COLO829 (cell line): ENCODE measurements around the gene PPWD1.
"Not testable (repeated sequence)": the region's sequence is repeated elsewhere in the genome, so short reads cannot be mapped to it uniquely, and the experiment has no call there.

Experiments
- DNase-seq: peaks from one replicate; pipeline ENCODE4 v3.0.0; 2012; ENCODE audit warnings: low spot score

PPWD1 gene

GRCh38 chr5:65562731-65563701 lies at the start of gene PPWD1, which contains the start of gene CENPK:
TSS of gene PPWD1 (plus strand) at chr5:65563296. CDS start at chr5:65563311, 15 bp downstream.
TSS of gene CENPK (minus strand) at chr5:65563168. CDS start at chr5:65554907, 8,261 bp downstream.
- peak; percentile 81 for DNase-seq

GRCh38 chr5:65525726-65526125 lies 37.4 kb upstream of the PPWD1 start:
- DNase-seq, result peak; percentile 51

- no peak for DNase-seq
Measured at GRCh38 chr5:65530904-65531303, 32.2 kb upstream of the PPWD1 start.

- DNase-seq, result peak; percentile 88
Measured at GRCh38 chr5:65535529-65535987, 27.5 kb upstream of the PPWD1 start.

- DNase-seq, result no peak
Measured at GRCh38 chr5:65539827-65540226, 23.3 kb upstream of the PPWD1 start.

- no peak for DNase-seq
Measured at GRCh38 chr5:65544473-65544872, 18.6 kb upstream of the PPWD1 start.

- DNase-seq, result no peak
Measured at GRCh38 chr5:65546141-65546540, 17.0 kb upstream of the PPWD1 start.

- DNase-seq, result no peak
Measured at GRCh38 chr5:65548281-65548680, 14.8 kb upstream of the PPWD1 start.

GRCh38 chr5:65553941-65554340 lies 9.2 kb upstream of the PPWD1 start:
- DNase-seq, result no peak

- DNase-seq, result no peak
Measured at GRCh38 chr5:65555287-65555686, 7.8 kb upstream of the PPWD1 start.

- no peak for DNase-seq
Measured at GRCh38 chr5:65556181-65556580, 6.9 kb upstream of the PPWD1 start.

- DNase-seq, result no peak
Measured at GRCh38 chr5:65556718-65557117, 6.4 kb upstream of the PPWD1 start.

GRCh38 chr5:65563777-65564176 lies 681 bp downstream of the PPWD1 start:
- DNase-seq, result no peak

GRCh38 chr5:65566505-65566904 lies 3.4 kb downstream of the PPWD1 start:
- DNase-seq, result no peak

GRCh38 chr5:65570598-65571226 lies 7.6 kb downstream of the PPWD1 start:
- DNase-seq, result no peak

GRCh38 chr5:65577141-65577540 lies 14.0 kb downstream of the PPWD1 start:
- DNase-seq, result no peak

GRCh38 chr5:65588694-65589093 lies 25.6 kb downstream of the PPWD1 start:
- no peak for DNase-seq

GRCh38 chr5:65601761-65602160 lies 38.7 kb downstream of the PPWD1 start:
- DNase-seq, result not testable (repeated sequence)

GRCh38 chr5:65611524-65611923 lies 48.4 kb downstream of the PPWD1 start:
- no peak for DNase-seq

GRCh38 chr5:65612298-65612907 lies 49.3 kb downstream of the PPWD1 start:
- no peak for DNase-seq

- no peak for DNase-seq
Measured at GRCh38 chr5:65620021-65620420, 56.9 kb downstream of the PPWD1 start.

- DNase-seq, result not testable (repeated sequence)
Measured at GRCh38 chr5:65621961-65622360, 58.9 kb downstream of the PPWD1 start.

GRCh38 chr5:65623482-65623881 lies 60.4 kb downstream of the PPWD1 start:
- no peak for DNase-seq
